DMS53 (cell line): ENCODE measurements around the gene MARVELD3.
A peak's percentile ranks its signal among the peaks of the same experiment; 100 is the strongest.
"Not testable (repeated sequence)": the region's sequence is repeated elsewhere in the genome, so short reads cannot be mapped to it uniquely, and the experiment has no call there.

Experiments
- DNase-seq: peaks from one replicate; lab custom pipeline; 2025; lab: John Stamatoyannopoulos, UW

Gene MARVELD3

GRCh38 chr16:71626018-71626857 is at the start of gene MARVELD3:
Gene MARVELD3 (plus strand): TSS chr16:71626184. CDS start chr16:71626230, 46 bp downstream.
- DNase-seq: peak; percentile 85

GRCh38 chr16:71576971-71577370 is 49.0 kb upstream of the MARVELD3 start, which contains the start of gene TAT:
Gene TAT (minus strand): TSS chr16:71577092. CDS start chr16:71576415, 677 bp downstream.
- no peak for DNase-seq

- not testable (repeated sequence) for DNase-seq
These were observed 43.5 kb upstream of the MARVELD3 start for GRCh38 chr16:71582553-71582848.

GRCh38 chr16:71584543-71585317 is 41.3 kb upstream of the MARVELD3 start:
- DNase-seq: peak; percentile 23

- peak; percentile 65 for DNase-seq
These were observed 40.7 kb upstream of the MARVELD3 start for GRCh38 chr16:71585318-71585703.

- DNase-seq: not testable (repeated sequence)
These were observed 36.6 kb upstream of the MARVELD3 start for GRCh38 chr16:71589334-71589733.

- not testable (repeated sequence) for DNase-seq
These were observed 35.9 kb upstream of the MARVELD3 start for GRCh38 chr16:71590071-71590470.

GRCh38 chr16:71590584-71590983 is 35.4 kb upstream of the MARVELD3 start:
- no peak for DNase-seq

- DNase-seq: no peak
These were observed 34.1 kb upstream of the MARVELD3 start for GRCh38 chr16:71591917-71592316.

- DNase-seq: no peak
These were observed 32.7 kb upstream of the MARVELD3 start for GRCh38 chr16:71593048-71593999.

GRCh38 chr16:71594000-71594646 is 31.9 kb upstream of the MARVELD3 start:
- no peak for DNase-seq

- DNase-seq: peak; percentile 62
These were observed 30.6 kb upstream of the MARVELD3 start for GRCh38 chr16:71595340-71595826.

- DNase-seq: not testable (repeated sequence)
These were observed 27.6 kb upstream of the MARVELD3 start for GRCh38 chr16:71598426-71598825.

GRCh38 chr16:71600822-71601221 is 25.2 kb upstream of the MARVELD3 start:
- DNase-seq: peak; percentile 20

- DNase-seq: peak; percentile 23
These were observed 16.9 kb upstream of the MARVELD3 start for GRCh38 chr16:71609066-71609465.

GRCh38 chr16:71610447-71610846 is 15.5 kb upstream of the MARVELD3 start:
- DNase-seq: no peak

- peak; percentile 85 for DNase-seq
These were observed 14.8 kb upstream of the MARVELD3 start for GRCh38 chr16:71610936-71611871.

GRCh38 chr16:71614956-71615355 is 11.0 kb upstream of the MARVELD3 start:
- not testable (repeated sequence) for DNase-seq

- no peak for DNase-seq
These were observed 7.6 kb upstream of the MARVELD3 start for GRCh38 chr16:71618429-71618828.

- DNase-seq: no peak
These were observed 3.9 kb upstream of the MARVELD3 start for GRCh38 chr16:71622088-71622487.
